Ascending aorta (tissue), 2 donors: ENCODE measurements around the gene MRPL32. TPM values are rescaled to one million over a fixed set of nuclear protein-coding genes. Genes with fewer than 3 reads are reported as not detected.

Experiments used
- DNase-seq, 2 donors: peaks; one replicate each; pipeline ENCODE4 v3.0.0-alpha.2; 2019; ENCODE audit warnings: low spot score in 2 of 2
- H3K27ac ChIP-seq, 2 donors: fragments of 200-600 bp; sonication (generic); one replicate each; pipeline ENCODE4 v1.5.1; 2016 to 2017; ENCODE audit warnings: mild to moderate bottlenecking in 1 of 2
- H3K27me3 ChIP-seq: fragments of 200-600 bp; sonication (generic); one replicate; pipeline ENCODE4 v1.5.1; 2017
- H3K36me3 ChIP-seq, 2 donors: fragments of 200-600 bp; sonication (generic); one replicate each; pipeline ENCODE4 v1.5.1; 2016
- H3K4me1 ChIP-seq, 2 donors: fragments of 200-600 bp; sonication (generic); one replicate each; pipeline ENCODE4 v1.5.1; 2016 to 2017; ENCODE audit warnings: mild to moderate bottlenecking in 1 of 2
- H3K4me3 ChIP-seq, 2 donors: fragments of 200-600 bp; sonication (generic); one replicate each; pipeline ENCODE4 v1.5.1; 2016 to 2017; ENCODE audit warnings: mild to moderate bottlenecking in 1 of 2
- H3K9me3 ChIP-seq, 2 donors: fragments of 200-600 bp; sonication (generic); one replicate each; pipeline ENCODE4 v1.5.1; 2016
- CTCF ChIP-seq, 3 experiments: fragments of 200-600 bp in 2 of 3; fragments of 450-650 bp in 1 of 3; sonication (generic) in 2 of 3; IDR thresholded peaks; one replicate each; pipeline ENCODE4 v1.5.1; 2016 to 2019; ENCODE audit warnings: antibody characterized with exemption in 3 of 3, mild to moderate bottlenecking in 1 of 3, moderate library complexity in 1 of 3
- intact Hi-C: fragments of 100-400 bp; cut with DNase I; formaldehyde crosslinking; loops from one replicate; pipeline ENCODE4 v1.15.1; 2023
- total RNA-seq: library from RNA; depleted of rRNA; stranded (reverse); fragments of >200 nt; gene quantifications from one replicate; pipeline ENCODE4 v1.1.0, GENCODE V29; 2016

MRPL32 gene
- total RNA-seq, 1 donor from 2014 or later: 24.3 TPM

GRCh38 chr7:42967391-42967790, 35.2 kb downstream of the MRPL32 start:
- Histone ChIP-seq H3K4me3 (no peak overlapping the region), H3K27me3 (no peaks in the 10 kb centered on the region), H3K27ac (no peak overlapping the region), H3K36me3 (no peaks in the 10 kb centered on the region), H3K9me3 (no peaks in the 10 kb centered on the region), H3K4me1 (no peaks in the 10 kb centered on the region)
- no peak for TF ChIP-seq CTCF (IDR thresholded peaks at IDR 0.05)
- intact Hi-C loops: no loop called here
- no peak for DNase-seq

GRCh38 chr7:42972699-42973500, 40.7 kb downstream of the MRPL32 start:
- Histone ChIP-seq H3K4me3 (no peak overlapping the region), H3K27me3 (no peaks in the 10 kb centered on the region), H3K4me1 (no peaks in the 10 kb centered on the region), H3K27ac (peak overlapping the region; percentile 54 to 64), H3K36me3 (no peaks in the 10 kb centered on the region), H3K9me3 (no peaks in the 10 kb centered on the region)
- intact Hi-C loops: loop anchor here (1.0 to 10.0 kb wide), 4 partner anchors 41 to 142 kb away; partner anchors contain the start of genes HECW1, MRPL32 and PSMA2
- no peak for TF ChIP-seq CTCF (IDR thresholded peaks at IDR 0.05)
- peak in 1 of 2 donors; percentile 79 for DNase-seq

- Histone ChIP-seq H3K4me1 (no peaks in the 10 kb centered on the region), H3K36me3 (no peaks in the 10 kb centered on the region), H3K9me3 (no peaks in the 10 kb centered on the region), H3K4me3 (no peak overlapping the region), H3K27ac (no peak overlapping the region), H3K27me3 (no peaks in the 10 kb centered on the region)
- DNase-seq: no peak
- intact Hi-C loops: loop anchor here (10.0 kb wide), 1 partner anchor 138 kb away; the partner anchor contains the start of gene HECW1
- no peak for TF ChIP-seq CTCF (IDR thresholded peaks at IDR 0.05)
Measured at GRCh38 chr7:42976371-42976770, 44.2 kb downstream of the MRPL32 start.

- H3K27ac ChIP-seq: no peak overlapping the region
- peaks cover 0 to under 1% of the 10 kb centered on the region in 2 donors for H3K9me3 ChIP-seq
- no peak for DNase-seq
- no peaks in the 10 kb centered on the region for H3K4me1 ChIP-seq
- no peaks in the 10 kb centered on the region for H3K36me3 ChIP-seq
- intact Hi-C loops: loop anchor here (10.0 kb wide), 1 partner anchor 136 kb away; the partner anchor contains the start of gene HECW1
- no peak overlapping the region for H3K4me3 ChIP-seq
- H3K27me3 ChIP-seq: no peaks in the 10 kb centered on the region
- no peak for TF ChIP-seq CTCF (IDR thresholded peaks at IDR 0.05)
Measured at GRCh38 chr7:42978496-42978895, 46.3 kb downstream of the MRPL32 start.

- Histone ChIP-seq H3K27me3 (no peaks in the 10 kb centered on the region), H3K9me3 (peaks cover 0 to 13% of the 10 kb centered on the region in 2 donors), H3K36me3 (no peaks in the 10 kb centered on the region), H3K4me3 (no peak overlapping the region), H3K27ac (no peak overlapping the region), H3K4me1 (no peaks in the 10 kb centered on the region)
- no peak for TF ChIP-seq CTCF (IDR thresholded peaks at IDR 0.05)
- no peak for DNase-seq
- intact Hi-C loops: no loop called here
Measured at GRCh38 chr7:42980084-42980483, 47.9 kb downstream of the MRPL32 start.
